ENCODE results near the gene MTNR1A.

MTNR1A gene

DNA sequence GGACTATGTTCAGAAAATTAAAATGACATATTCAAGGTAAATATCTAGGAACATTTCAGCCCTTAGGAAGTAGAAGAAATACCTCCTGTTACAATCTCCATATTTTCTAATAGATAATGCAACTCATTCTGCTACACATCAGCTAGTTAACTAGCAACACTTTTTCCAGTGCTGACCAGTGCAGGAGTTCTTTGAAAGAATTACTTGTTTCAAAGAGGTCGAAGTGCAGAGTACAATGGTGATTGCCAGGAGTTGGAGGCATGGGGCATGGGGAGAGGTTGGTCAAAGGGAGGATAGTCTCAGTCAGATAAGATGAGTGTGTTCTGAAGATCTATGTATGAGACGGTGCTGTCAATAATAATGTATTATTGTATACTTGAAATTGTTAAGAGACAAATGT lies 53.1 kb downstream of the MTNR1A start:
- in situ Hi-C loops (cut with HindIII; ENCODE audit: low pct_ligation_motif_present, low pct_unique_long_range_greater_than_20kb, low sequenced_read_pairs): no loop called here
- DNase-seq: no peak

DNA sequence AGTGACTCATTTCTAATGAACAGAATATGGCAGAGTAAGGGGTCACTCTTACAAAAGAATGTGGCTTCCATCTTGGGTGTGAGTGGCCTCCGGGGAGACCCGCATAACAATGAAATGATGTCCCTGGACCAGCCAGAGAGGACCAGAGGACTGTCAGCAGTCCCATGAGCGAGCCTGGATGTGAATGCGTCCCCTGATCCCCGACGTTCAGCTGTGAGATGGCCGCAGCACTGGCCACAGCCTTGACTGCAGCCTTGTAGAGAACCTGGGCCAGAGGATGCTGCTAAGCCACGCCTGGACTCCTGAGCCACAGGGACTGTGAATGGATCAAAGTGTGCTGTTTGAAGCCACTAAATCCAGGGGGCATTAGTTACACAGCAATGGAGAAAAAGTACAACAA lies 53.8 kb downstream of the MTNR1A start:
- no peak for DNase-seq
- in situ Hi-C loops (cut with HindIII; ENCODE audit: low pct_ligation_motif_present, low pct_unique_long_range_greater_than_20kb, low sequenced_read_pairs): no loop called here

DNA sequence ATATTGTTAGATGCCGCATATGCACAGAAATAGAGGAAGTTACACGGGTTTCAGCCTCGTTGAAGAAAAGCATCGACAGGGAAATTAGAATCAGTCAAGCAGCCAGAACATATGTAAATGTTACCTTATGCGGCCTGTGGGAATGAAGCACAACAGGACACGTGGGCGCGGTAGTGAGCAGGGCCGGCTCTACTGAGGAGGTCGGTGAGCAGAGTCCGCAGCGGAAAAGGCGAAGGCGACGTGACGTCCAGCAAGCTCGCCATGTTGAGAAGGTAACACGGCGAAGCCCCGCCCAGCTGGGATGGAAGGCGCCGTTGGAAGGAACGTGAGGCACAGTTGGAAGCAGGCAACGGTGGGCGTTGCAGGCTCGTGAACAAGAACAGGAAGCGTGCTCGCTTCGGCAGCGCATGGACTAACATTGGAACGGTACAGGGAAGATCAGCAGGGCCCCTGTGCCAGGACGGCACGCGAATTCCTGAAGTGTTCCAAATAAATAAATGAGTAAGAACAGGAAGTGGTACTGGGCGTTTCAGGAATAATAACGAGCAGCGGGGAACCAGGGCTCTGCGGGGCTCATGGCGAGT lies 54.6 kb downstream of the MTNR1A start:
- in situ Hi-C loops (cut with HindIII; ENCODE audit: low pct_ligation_motif_present, low pct_unique_long_range_greater_than_20kb, low sequenced_read_pairs): no loop called here
- no peak for DNase-seq

DNA sequence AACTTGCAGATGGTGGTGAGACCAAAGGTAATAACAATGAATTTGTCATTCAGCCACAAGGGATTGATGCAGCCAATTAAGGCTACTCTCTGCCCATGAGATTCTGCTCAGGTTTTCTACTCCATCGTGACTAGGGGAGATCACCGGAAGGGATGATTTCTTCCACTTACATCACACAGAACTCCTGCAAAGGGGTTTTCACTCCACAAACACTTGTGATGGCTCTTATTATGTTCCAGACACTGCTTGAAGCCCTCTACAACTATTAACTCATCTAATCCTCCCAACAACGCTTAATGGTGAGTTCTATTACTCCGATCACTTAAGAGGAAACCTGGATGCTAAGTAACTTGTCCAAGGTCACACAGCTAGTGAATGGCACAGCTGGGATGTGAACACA lies 55.9 kb downstream of the MTNR1A start:
- in situ Hi-C loops (cut with HindIII; ENCODE audit: low pct_ligation_motif_present, low pct_unique_long_range_greater_than_20kb, low sequenced_read_pairs): no loop called here
- no peak for DNase-seq

DNA sequence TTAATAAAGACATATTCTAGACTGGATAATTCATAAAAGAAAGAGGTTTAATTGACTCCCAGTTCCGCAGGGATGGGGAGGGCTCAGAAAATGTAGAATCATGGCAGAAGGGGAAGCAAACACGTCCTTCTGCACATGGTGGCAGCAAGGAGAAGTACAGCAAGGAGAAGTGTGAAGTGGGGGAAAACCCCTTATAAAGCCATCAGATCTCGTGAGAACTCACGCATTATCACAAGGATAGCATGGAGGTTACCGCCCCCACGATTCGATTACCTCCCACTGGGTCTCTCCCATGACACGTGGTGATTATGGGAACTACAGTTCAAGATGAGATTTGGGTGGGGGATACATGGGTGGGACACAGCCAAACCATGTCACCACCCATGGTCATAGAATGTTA lies 58.3 kb downstream of the MTNR1A start:
- in situ Hi-C loops (cut with HindIII; ENCODE audit: low pct_ligation_motif_present, low pct_unique_long_range_greater_than_20kb, low sequenced_read_pairs): no loop called here
- DNase-seq: no peak

DNA sequence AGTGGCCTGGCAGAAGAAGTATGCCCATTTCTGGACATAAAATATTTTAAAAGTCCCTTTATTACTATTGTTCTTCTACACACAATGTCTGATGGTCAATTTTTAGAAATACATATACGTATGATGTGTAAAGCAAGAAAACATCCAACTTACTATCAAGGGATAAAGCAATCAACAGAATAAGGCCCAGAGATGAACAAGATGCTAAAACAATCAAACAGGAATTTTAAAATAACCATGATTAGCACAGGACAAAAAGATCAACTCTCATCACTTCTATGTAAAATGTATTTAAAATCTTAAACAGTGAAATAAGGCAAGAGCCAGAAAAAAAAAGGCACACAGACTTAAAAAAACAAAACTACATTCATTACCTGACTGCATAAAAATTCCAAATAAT lies 60.9 kb downstream of the MTNR1A start:
- no peak for DNase-seq
- in situ Hi-C loops (cut with HindIII; ENCODE audit: low pct_ligation_motif_present, low pct_unique_long_range_greater_than_20kb, low sequenced_read_pairs): no loop called here

DNA sequence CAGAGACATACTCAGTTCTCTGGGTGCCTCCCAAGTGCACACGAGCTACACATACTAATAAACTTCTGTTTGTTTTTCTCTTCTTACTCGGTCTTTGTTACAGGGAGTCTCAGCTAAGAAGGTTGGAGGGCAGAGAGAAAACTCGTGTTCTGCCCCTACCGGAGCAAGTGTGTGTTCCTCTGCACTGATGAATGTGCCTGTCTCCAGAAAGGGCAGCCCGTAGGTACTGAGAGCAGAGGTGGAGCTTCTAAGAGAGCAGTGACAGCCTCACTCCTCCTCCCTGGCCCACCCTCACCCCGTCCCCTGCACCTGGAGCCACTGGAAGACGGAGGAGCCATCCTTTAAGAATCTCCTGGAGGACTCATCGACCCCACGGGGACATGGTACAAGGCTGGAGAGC lies 67.6 kb downstream of the MTNR1A start:
- in situ Hi-C loops (cut with HindIII; ENCODE audit: low pct_ligation_motif_present, low pct_unique_long_range_greater_than_20kb, low sequenced_read_pairs): no loop called here
- DNase-seq: no peak

DNA sequence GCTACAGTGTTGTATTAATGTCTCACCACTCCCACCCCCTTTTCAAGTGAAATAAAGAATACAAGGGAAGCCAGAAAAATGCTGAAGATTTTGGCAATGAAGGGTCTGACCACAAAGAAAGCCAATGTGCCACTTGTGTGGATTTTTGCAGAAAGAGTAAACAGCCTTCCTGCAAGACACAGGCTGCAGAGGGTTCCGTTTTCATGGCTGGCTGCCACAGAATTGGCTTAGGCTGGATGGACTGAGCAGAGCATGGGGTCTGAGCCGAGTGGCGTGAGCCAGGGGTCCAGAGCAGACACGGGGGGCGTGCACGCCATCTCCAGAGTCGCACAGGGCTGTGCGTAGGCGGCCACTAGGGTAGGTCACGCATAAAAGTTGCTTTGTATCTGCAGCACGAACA lies 69.2 kb downstream of the MTNR1A start:
- in situ Hi-C loops (cut with HindIII; ENCODE audit: low pct_ligation_motif_present, low pct_unique_long_range_greater_than_20kb, low sequenced_read_pairs): no loop called here

DNA sequence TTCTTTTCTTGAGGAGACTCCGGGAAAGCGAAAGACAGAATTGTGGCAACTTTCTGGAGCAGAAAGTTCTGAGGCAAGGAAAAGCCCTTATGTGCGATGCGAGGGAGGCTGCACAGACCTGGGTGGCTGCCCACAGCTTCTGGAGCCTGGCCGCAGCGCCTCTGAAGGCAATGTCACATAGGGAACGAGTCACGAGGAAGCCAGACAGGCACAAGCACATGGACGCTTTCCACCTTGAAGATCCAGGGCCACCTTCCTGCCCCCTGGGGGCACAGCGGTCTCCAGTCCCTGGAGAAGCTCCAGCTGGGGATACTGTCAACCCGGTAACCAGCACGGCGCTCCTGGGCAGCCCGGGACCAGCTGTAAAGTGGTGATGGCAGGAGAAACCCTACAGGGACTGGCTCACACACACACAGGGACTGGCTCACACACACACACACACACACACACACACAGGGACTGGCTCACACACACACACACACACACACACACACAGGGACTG lies 69.8 kb downstream of the MTNR1A start:
- DNase-seq: peak; percentile 2
- in situ Hi-C loops (cut with HindIII; ENCODE audit: low pct_ligation_motif_present, low pct_unique_long_range_greater_than_20kb, low sequenced_read_pairs): no loop called here

More for the DNA sequence above, 69.2 kb downstream of the MTNR1A start:
- DNase-seq: no peak

DNA sequence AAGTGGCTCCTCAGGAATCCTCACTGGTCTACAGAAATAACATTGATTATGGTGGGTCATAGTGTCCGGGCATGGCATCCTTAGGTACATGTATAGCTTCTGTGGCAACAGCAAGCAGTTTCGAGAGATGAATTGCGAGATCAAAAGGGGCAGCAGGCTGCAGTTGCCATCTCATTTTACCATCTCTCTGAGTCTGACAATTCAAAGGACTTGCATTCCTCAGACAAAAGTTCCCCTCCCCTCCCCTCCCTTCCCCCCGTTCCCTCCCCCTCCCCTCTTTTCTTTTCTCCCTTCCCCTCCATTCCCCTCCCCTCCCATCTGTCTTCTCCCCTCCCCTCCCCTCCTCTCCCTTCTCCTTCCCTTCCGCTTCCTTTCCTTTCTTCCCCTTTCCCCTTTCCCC lies 70.2 kb downstream of the MTNR1A start:
- no peak for DNase-seq
- in situ Hi-C loops (cut with HindIII; ENCODE audit: low pct_ligation_motif_present, low pct_unique_long_range_greater_than_20kb, low sequenced_read_pairs): no loop called here

DNA sequence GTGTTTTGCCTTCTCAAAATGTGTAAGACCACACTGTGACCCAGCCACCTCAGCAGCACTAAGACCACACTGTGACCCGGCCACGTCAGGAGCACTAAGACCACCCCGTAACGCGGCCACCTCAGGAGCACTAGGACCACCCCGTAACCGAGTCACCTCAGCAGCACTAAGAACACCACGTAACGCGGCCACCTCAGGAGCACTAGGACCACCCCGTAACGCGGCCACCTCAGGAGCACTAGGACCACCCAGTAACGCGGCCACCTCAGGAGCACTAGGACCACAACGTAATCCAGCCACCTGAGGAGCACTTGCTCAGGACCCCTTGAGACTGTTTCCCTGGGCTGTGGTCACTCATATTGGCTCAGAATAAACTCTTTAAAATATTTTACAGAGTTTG lies 71.7 kb downstream of the MTNR1A start:
- no peak for DNase-seq
- in situ Hi-C loops (cut with HindIII; ENCODE audit: low pct_ligation_motif_present, low pct_unique_long_range_greater_than_20kb, low sequenced_read_pairs): no loop called here

All from ACHN (cell line).